Hindlimb muscle (tissue), 1 donor: ENCODE results near the gene MYO1C. TPM values are rescaled to one million over a fixed set of nuclear protein-coding genes. Genes with fewer than 3 reads are reported as not detected.

Source experiments
- DNase-seq: peaks from one replicate; pipeline ENCODE4 v3.0.0-alpha.2; 2013
- polyA plus RNA-seq: library from polyadenylated mRNA; unstranded; fragments of 120-200 nt; gene quantifications from one replicate; pipeline ENCODE4 v1.2.1, GENCODE V29; 2013; ENCODE audit not compliant: insufficient read length

MYO1C gene
- polyA plus RNA-seq, 1 donor, result 105 TPM

DNA sequence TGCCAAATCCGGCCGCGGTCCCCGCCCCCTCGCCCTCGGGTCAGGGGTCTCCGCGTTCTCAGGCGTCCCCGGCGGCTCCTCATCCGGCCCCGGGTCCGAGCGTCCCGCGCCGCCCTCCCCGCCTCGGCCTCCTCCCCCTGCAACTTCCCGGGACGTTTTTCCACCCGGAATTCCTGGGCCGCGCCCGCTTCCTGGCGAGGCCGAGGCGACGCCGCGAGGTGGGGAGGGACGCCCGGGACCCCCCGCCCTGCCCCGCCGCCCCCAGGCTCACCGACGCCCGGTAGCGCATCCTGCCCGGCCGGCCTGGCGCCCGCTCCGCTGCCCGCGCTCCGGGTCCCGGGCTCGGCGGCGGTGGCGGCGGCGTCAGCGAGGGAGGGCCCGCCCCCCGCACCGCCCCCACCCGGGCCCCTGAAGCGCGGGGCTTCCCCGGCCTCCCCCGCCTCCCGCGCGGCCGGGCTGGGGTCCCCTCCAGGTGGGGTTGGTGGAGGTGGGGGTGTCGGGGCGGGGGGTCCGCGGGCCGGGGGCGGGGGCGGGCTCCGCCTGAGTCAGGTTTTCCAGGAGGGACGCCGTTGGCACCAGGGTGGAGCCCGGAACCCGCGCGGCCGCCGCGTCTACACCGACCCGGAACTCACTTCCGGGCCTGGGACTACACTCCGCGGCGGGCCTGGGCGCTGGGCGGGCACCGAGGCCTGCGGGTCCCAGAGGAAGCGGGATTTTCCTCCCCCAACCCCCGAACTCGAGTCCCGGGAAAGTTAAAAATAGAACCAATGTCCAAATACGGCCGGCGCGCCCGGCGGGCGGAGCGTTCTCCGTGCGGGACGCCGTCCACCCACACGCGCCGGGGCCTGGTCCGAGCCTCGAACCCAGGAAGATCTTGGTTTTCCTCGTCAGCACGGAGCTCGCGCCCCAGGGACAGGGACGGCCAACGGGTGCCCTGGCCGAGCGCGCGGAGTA, 6.8 kb downstream of the MYO1C start:
- DNase-seq, result peak; percentile 75

DNA sequence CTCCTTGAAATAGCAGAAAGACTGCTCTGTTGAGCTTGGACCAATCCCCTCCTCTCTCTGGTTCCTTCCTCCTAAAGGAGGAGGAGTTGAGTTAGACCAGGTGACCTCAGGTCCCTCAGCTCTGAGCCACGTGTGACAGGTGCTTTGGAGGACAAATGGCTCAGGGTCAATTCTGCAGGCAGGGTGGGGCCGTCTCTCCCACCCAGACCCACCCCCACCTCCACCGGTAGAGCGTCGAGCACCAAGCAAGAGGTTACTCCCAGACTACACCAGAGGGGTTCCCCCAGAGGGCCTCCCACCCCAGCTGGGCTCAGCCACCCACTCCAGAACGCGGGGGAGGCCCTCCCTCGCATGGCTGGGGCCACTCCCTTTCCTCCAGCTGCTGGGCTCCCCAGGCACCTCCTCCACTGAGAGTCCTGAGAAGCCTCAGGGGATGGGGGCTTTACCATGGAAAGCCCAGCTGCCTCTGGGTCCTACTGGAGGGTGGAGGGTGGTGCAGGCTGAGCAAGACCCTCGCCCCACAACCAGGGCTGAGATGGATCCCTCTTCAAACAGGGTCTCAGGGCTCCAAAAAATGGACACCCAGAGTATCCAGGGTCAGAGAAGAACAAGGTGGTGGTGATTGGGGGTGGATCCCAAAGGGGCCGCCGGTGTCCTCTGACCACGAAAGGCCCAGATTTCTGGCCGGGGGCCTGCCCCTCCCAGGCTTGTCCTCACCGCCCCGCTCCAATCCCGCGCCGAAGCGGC, 7.6 kb downstream of the MYO1C start:
- no peak for DNase-seq

GRCh38 chr17:1484060-1484535, 8.4 kb downstream of the MYO1C start:
- DNase-seq, result no peak

DNA sequence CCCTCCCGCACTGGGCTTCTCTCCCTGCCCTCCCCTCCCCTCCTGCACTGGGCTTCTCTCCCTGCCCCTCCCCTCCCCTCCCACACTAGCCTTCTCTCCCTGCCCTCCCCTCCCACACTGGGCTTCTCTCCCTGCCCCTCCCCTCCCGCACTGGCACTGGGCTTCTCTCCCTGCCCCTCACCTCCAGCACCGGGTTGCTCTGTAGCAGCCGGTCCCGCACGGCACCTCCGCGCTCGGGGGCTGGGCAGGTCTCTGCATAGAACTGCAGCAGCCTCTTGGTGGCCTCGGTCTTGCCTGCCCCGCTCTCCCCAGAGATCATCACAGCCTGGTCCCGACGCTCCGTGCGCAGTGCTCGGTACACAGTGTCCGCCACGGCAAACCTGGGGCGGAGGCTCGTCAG, 9.8 kb downstream of the MYO1C start:
- DNase-seq, result no peak

GRCh38 chr17:1481736-1482135, 10.8 kb downstream of the MYO1C start:
- no peak for DNase-seq

DNA sequence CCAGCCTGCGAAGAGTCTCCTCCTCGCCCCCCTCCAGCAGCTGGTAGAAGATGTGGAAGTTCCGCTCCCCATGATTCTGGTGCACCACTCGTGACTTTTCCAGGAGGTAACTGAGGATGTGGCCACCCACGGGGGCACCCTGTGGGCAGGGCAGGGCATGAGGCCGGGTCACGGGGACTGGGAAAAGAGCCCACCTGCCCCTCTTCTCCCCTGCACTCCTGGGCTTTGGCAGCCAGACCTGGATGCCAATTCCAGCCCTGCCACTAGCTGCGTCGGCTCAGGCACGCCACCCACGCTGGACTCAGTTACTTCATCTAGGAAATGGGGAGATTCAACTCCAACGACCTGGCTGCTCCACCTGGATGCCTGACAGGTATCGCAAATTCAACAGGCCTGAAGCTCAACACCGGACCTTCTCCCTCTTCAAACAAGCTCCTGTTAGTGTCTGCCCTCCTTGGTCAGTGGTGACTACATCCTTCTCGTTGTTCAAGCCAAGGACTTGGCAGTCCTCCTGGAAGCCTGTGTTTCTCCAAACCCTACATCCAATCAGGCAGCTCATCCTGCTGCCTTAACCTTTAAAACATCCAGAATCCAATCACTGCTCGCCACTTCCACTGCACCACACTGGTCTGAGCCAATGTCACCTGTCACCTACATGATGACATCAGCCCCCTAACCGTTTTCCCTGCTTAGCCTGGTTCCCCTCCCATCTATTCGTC, 11.6 kb downstream of the MYO1C start:
- DNase-seq, result no peak

DNA sequence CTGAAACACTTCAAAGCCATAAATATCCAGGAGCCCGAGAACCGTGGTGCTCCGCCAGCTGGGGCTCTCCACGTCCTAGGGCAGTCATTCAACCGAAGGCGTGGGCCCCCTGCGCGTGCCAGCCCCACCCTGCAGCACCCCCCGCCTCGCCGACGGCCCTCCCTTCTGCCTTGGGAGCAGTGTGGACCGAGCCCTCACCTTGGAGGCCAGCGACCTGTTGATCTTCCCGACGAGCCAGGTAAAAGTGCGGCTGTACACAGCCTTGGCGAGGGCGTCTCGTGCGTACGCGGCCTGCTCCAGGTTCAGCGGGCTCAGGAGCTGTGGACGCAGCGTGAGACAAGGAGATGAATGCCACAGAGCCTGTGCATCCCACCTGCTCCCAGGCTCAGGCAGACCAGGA, 14.1 kb downstream of the MYO1C start:
- no peak for DNase-seq

GRCh38 chr17:1475321-1475854, 17.1 kb downstream of the MYO1C start:
- DNase-seq, result no peak

- no peak for DNase-seq
These were observed 17.9 kb downstream of the MYO1C start for GRCh38 chr17:1474402-1475189.

DNA sequence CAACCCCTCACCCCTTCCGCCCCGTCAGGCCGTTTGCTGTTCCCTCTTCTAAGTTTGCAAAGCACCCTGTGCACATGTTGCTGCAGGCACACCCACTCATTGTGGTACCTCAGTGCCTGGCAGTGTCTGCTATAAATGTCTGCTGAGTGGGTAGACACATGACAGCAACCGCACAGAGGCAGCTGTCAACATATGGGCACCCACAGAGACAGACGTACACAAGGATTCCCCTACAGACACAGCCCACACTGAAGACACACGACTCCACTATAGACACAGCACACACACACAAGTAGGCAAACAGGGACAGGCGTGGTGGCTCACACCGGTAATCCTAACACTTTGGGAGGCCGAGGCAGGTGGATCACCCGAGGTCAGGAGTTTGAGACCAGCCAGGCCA, 18.6 kb downstream of the MYO1C start:
- no peak for DNase-seq

GRCh38 chr17:1473170-1473569, 19.3 kb downstream of the MYO1C start:
- DNase-seq, result no peak

DNA sequence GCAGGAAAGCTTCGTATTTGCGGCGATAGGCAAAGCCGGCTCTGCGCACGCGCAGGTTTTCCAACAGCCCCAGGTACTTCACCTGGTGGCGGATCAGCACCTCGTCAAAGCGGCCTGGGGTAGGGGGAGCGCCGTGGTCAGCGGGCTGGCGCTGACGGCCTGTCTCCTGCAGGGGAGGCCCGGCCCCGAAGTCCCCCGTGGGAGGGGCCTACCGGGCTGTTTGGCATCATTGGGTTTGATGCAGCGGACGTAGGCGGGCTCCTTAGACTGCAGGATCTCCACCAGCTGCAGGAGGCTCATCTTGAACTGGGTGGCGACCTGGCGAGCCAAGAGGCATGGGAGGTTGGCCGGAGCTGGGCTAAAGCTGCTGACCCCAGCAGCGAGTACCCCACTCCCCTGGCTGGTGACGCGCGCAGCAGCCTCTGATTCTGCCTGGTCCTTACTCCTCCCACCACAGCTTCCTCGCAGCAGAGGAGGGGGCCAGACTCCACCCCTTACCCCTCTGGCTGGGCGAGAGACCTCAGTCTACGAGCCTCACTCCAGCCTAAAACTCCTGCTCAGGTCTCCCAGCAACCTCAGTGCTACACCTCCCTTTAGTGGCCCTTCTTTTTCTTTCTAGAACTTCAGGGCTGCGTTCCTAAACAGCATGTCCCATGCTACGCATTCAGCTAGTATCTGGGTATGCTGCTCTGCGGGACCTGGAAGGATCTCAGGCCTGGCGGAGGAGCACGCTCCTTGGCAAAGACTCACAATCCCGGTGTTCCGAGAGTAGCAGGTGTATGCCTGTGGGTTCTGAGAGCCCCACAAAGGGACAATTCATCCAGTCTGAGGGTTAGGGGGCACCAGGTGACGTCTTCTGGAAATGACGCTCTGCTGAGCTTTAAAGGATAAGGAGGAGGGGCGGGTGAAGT, 20.3 kb downstream of the MYO1C start:
- no peak for DNase-seq

- no peak for DNase-seq
These were observed 21.0 kb downstream of the MYO1C start for GRCh38 chr17:1471490-1471889.

DNA sequence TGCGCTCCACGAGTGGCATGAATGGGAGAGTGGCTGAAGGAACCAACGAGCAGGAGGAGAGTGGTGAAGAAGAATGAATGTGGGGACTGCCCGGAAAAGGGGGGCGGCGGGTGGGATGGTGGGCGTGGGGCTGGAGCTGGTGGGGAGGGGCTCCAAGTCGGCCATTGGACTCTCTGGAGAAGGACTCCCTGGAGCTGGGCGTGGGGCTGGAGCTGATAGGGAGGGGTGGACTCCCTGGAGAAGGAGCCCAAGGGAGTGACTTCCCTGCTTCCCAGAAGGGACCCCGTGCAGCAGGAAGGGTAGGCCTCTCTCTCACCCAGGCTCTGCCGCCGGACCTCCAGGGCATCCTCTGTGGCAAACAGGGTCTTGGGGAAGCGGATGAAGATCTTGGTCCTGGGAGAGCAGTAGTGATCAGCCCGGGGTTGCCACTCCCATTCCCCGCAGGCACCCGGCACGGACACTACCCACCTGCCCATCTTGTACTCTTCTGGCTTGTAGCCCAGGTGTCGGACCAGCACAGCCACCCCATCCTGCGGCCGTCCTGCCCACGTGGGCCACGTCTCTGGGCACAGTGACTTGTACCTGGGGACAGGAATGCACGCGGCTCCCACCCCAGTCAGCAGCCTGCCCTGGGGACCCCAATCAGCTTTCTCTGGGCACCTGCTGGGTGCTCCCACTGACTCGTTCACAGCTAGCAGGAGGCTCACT, 21.6 kb downstream of the MYO1C start:
- DNase-seq, result no peak

DNA sequence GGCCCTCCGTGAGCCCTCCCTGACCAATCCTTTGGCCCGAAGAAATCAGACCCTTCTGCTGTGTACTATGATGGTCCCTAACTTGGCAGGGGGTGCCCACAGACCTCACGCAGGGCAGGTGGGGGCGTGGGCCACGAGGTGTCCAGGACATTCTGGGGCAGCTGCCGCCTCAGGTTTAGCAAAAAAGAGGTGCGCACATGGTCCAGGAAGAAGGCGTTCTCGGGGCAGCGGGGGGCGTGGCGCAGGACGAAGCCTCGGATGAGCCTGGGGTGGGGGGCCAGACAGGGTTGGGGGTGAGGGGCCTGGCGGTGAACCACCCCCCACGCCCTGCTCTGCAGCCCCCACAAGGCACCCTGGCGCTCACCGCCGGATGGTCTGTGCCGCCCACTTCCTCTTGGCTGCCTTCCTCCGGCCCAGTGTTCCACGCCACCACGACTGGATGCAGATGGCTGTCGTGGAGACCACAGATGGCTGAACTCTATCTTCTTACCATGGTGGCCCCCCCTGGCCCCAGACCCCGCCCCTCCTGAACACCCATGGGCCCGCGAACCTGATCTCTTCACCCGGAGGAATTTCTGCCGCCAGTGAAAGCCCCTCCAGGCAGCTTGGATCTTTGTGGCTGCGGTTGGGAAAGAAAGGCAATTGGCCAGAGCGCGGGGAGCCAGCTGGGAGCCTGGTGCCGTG, 22.3 kb downstream of the MYO1C start:
- no peak for DNase-seq

DNA sequence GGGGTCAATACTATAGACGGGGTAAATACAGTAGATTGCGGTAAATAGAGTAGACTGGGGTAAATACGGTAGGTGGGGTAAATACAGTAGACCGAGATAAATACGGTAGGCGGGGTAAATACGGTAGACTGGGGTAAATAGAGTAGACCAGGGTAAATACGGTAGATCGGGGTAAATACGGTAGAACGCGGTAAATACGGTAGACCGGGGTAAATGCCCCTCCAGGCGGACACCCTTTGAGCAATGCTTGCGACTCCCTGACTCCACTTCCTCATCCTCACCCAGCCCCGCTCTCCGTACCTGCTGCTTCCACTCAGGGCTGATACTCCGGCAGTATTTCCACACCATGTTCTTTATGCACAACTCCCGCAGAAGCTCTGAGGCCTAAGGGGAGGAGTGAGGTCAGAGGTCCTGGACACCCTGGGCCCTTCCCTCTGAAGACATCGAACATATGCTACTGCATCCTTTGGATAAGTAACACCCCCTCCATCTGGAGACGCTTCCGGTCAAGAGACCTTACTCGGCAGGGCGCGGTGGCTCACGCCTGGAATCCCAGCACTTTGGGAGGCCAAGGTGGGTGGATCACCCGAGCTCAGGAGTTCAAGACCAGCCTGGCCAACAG, 23.1 kb downstream of the MYO1C start:
- DNase-seq, result no peak

- DNase-seq, result no peak
These were observed 24.5 kb downstream of the MYO1C start for GRCh38 chr17:1467898-1468492.

GRCh38 chr17:1467258-1467657, 25.2 kb downstream of the MYO1C start:
- no peak for DNase-seq

DNA sequence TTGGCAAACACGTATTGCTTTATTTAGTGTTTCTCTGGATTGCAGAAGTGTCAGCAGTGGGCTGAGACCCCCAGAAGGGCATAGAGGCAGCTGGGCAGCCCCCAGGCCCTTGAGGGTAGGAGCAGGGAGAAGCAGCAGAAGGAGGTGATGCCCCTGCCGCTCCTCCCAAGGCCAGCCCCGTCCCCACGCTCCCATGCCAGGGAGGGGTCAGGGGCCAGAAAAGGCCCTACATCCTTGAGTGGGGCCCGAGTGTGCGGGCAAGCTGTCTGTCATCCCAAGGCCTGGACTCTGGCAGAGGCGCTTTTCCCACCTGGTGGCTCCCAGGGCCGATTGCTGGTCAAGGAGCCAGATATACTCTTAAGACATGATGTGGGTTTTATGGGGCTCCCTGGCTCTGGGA, 28.3 kb downstream of the MYO1C start:
- no peak for DNase-seq
